ENCODE data around the gene LELP1. TPM values are rescaled to one million over a fixed set of nuclear protein-coding genes. Genes with fewer than 3 reads are reported as not detected.
A peak's percentile ranks its signal among the peaks of the same experiment; 100 is the strongest.
"Not testable (repeated sequence)": the region's sequence is repeated elsewhere in the genome, so short reads cannot be mapped to it uniquely, and the experiment has no call there.

LELP1 gene
- total RNA-seq, 1 experiment from 2014 or later = not detected

- DNase-seq (ENCODE audit: low spot score) = peak; percentile 39
- in situ Hi-C loops (cut with HindIII; ENCODE audit: low sequenced_read_pairs) = not testable (repeated sequence)
These were observed 20.0 kb downstream of the LELP1 start for GRCh38 chr1:153223040-153223891.

- in situ Hi-C loops (cut with HindIII; ENCODE audit: low sequenced_read_pairs) = no loop called here
- DNase-seq (ENCODE audit: low spot score) = no peak
These were observed 24.6 kb downstream of the LELP1 start for GRCh38 chr1:153227810-153228209.

- in situ Hi-C loops (cut with HindIII; ENCODE audit: low sequenced_read_pairs) = no loop called here
- DNase-seq (ENCODE audit: low spot score) = no peak
These were observed 25.3 kb downstream of the LELP1 start for GRCh38 chr1:153228491-153228890.

- in situ Hi-C loops (cut with HindIII; ENCODE audit: low sequenced_read_pairs); DNase-seq (ENCODE audit: low spot score): not testable (repeated sequence)
These were observed 26.0 kb downstream of the LELP1 start for GRCh38 chr1:153229076-153229829.

GRCh38 chr1:153231363-153231762 lies 28.1 kb downstream of the LELP1 start:
- in situ Hi-C loops (cut with HindIII; ENCODE audit: low sequenced_read_pairs) = no loop called here
- DNase-seq (ENCODE audit: low spot score) = no peak

GRCh38 chr1:153231785-153232184 lies 28.6 kb downstream of the LELP1 start:
- in situ Hi-C loops (cut with HindIII; ENCODE audit: low sequenced_read_pairs) = no loop called here
- DNase-seq (ENCODE audit: low spot score) = no peak

- in situ Hi-C loops (cut with HindIII; ENCODE audit: low sequenced_read_pairs) = no loop called here
- no peak for DNase-seq (ENCODE audit: low spot score)
These were observed 29.3 kb downstream of the LELP1 start for GRCh38 chr1:153232553-153232952.

GRCh38 chr1:153233448-153233847 lies 30.2 kb downstream of the LELP1 start:
- DNase-seq (ENCODE audit: low spot score) = no peak
- in situ Hi-C loops (cut with HindIII; ENCODE audit: low sequenced_read_pairs) = no loop called here

GRCh38 chr1:153238527-153238926 lies 35.3 kb downstream of the LELP1 start:
- in situ Hi-C loops (cut with HindIII; ENCODE audit: low sequenced_read_pairs) = no loop called here
- no peak for DNase-seq (ENCODE audit: low spot score)

- DNase-seq (ENCODE audit: low spot score) = no peak
- in situ Hi-C loops (cut with HindIII; ENCODE audit: low sequenced_read_pairs) = no loop called here
These were observed 38.9 kb downstream of the LELP1 start for GRCh38 chr1:153242160-153242559.

- DNase-seq (ENCODE audit: low spot score) = no peak
- in situ Hi-C loops (cut with HindIII; ENCODE audit: low sequenced_read_pairs) = no loop called here
These were observed 42.2 kb downstream of the LELP1 start for GRCh38 chr1:153245466-153245865.

- no peak for DNase-seq (ENCODE audit: low spot score)
- in situ Hi-C loops (cut with HindIII; ENCODE audit: low sequenced_read_pairs) = no loop called here
These were observed 42.8 kb downstream of the LELP1 start for GRCh38 chr1:153246018-153246417.

GRCh38 chr1:153246825-153247224 lies 43.6 kb downstream of the LELP1 start:
- DNase-seq (ENCODE audit: low spot score) = no peak
- in situ Hi-C loops (cut with HindIII; ENCODE audit: low sequenced_read_pairs) = no loop called here

- no peak for DNase-seq (ENCODE audit: low spot score)
- in situ Hi-C loops (cut with HindIII; ENCODE audit: low sequenced_read_pairs) = no loop called here
These were observed 45.1 kb downstream of the LELP1 start for GRCh38 chr1:153248176-153248879.

- no peak for DNase-seq (ENCODE audit: low spot score)
- in situ Hi-C loops (cut with HindIII; ENCODE audit: low sequenced_read_pairs) = no loop called here
These were observed 46.9 kb downstream of the LELP1 start for GRCh38 chr1:153250166-153250565.

- in situ Hi-C loops (cut with HindIII; ENCODE audit: low sequenced_read_pairs) = no loop called here
These were observed 47.9 kb downstream of the LELP1 start for GRCh38 chr1:153251087-153251486.

GRCh38 chr1:153251562-153251961 lies 48.3 kb downstream of the LELP1 start:
- DNase-seq (ENCODE audit: low spot score) = no peak
- in situ Hi-C loops (cut with HindIII; ENCODE audit: low sequenced_read_pairs) = no loop called here

More at GRCh38 chr1:153251087-153251486, 47.9 kb downstream of the LELP1 start:
- no peak for DNase-seq (ENCODE audit: low spot score)

- DNase-seq (ENCODE audit: low spot score) = no peak
- in situ Hi-C loops (cut with HindIII; ENCODE audit: low sequenced_read_pairs) = no loop called here
These were observed 48.8 kb downstream of the LELP1 start for GRCh38 chr1:153251988-153252387.

GRCh38 chr1:153253076-153253475 lies 49.8 kb downstream of the LELP1 start:
- in situ Hi-C loops (cut with HindIII; ENCODE audit: low sequenced_read_pairs) = no loop called here
- DNase-seq (ENCODE audit: low spot score) = no peak

GRCh38 chr1:153253693-153254092 lies 50.5 kb downstream of the LELP1 start:
- no peak for DNase-seq (ENCODE audit: low spot score)
- in situ Hi-C loops (cut with HindIII; ENCODE audit: low sequenced_read_pairs) = no loop called here

Data from G401 (cell line).